Measurements from ENCODE around the gene TSPAN31.

GRCh38 chr12:57729321-57729844 lies 15.5 kb upstream of the TSPAN31 start:
- TF ChIP-seq POLR2A (IDR thresholded peaks at IDR 0.05) (no peak), CTCF (IDR thresholded peaks at IDR 0.05) (no peak), POLR2AphosphoS5 (IDR thresholded peaks at IDR 0.05) (no peak), EP300 (IDR thresholded peaks at IDR 0.05) (no peak)

Data from gastroesophageal sphincter (tissue), 3 donors.